ENCODE data around the gene AMMECR1.

The AMMECR1 gene

DNA sequence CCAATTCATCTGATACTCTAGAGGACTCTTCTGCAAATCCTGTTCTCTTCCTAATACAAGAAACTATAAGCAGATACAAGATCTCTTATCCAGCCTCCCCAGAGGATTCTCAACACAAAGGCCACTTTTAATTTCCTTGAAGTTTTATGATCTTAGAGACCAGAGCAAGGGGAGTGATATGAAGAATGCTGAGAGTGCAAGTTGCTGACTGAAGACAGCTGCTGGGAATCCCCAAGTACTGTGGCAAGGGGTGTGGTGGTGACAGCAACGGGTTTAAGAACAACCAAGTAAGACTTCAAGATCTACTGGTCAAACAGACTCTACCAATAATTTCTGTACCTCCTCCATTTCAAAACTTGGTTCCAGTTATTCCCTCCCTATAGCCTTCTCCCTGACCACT, 7.0 kb downstream of the AMMECR1 start:
- DNase-seq, result peak; percentile 35

DNA sequence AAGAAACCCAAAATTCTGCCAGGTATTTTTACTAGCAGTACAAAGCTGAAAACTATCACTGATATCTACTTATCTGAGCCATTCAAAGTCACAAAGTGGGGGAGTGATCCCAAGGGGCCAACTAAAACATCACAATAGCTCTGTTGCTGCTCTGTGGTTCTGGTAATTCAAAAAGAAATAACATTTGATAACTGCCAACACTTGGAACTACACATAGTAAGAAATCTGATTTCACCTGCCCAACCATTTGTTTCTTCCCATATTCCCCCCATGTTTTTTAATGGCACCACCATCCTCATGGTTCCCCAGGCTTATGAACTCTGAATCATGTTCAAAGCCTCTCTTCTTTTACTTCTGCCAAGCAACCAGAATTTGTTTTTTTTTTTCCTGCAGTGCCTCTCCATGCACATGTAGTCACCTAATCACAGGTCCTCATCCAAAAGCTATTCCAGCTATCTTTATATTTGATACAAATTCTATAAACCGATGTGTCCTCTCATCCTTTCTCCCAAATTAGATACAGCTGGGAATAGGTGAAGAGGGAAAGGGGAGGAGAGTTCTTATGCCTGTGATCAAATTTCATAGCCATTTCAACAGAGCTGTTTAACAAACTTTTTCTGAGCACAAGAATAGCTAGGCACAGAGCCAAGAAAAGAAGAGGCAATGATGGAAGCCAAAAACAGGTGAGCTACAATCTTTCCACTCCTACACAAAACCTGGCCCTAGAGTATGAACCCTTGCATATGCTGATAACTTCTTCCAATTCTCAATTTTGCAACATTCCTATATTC, 7.7 kb downstream of the AMMECR1 start:
- DNase-seq, result no peak

DNA sequence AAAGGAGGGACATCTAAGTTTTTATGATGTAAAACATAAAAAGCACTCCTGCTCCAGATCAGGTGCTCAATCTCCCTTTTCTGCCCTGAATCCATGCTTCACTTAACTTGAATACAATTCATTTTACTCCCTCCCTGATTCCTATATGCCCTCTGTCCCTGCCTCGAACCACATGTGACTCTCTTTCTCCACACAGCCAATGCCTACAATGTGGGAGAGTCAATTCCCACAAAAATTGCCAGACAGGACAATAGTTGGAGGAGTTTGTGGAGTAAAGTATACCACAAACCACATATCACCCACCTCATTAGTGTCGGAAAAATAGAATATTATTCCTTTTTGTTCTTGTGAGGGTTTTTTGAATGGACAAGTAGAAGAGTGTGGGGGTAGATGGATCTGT, 9.7 kb downstream of the AMMECR1 start:
- no peak for DNase-seq

DNA sequence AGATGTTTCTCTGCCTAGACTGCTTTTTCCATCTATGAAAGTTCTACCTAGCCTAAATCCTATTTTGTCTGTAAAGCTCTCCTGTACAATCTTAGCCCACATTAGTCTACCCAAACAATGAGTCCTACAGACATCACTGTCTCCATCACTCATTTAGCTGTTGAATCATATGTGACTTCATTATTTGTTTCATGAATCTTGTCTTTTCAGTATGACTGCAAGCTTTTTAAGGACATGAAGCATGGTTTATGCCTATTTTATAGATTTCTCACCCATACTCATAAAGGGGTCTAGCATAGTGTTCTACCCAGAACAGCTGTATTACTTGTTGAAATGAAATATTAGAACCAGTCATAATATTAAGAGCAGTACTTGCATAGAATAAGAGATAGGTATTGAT, 13.0 kb downstream of the AMMECR1 start:
- DNase-seq, result no peak

DNA sequence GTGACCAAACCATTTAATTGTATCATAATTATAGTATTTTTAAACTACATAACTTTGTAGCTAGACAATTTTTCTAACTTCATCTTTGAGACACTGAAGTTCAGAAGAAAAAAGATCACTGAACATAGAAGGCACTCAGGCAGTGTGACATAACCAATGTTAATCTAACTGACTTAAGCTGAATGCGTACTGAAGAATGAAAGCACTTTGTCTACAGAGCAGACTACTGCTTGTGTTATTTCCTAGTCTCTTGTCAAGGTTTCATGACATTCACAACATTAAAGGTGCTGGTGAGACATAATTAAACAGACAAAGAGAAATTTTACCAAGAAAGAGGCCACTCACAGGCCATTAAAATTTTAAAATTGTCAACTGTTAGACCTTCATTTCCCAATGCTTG, 13.5 kb downstream of the AMMECR1 start:
- DNase-seq, result no peak

DNA sequence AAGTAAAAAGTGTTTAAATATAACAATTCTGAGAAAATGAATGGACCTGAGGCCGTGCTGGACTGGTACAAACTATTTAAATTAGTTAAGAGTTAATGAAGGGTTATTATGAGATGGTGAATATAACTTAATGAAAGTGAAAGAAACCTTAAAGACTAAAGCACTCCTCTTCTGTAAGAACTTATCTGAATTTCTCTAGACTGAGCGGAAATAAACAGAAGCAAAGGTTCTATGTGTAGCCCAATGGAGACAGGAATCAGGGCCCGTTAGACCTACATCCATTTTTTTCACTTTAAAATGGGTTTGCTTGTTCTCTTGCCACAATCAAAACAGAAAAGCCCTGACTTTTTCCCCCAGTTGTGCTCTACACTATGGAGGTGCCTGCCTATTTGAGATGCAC, 14.9 kb downstream of the AMMECR1 start:
- DNase-seq, result no peak

DNA sequence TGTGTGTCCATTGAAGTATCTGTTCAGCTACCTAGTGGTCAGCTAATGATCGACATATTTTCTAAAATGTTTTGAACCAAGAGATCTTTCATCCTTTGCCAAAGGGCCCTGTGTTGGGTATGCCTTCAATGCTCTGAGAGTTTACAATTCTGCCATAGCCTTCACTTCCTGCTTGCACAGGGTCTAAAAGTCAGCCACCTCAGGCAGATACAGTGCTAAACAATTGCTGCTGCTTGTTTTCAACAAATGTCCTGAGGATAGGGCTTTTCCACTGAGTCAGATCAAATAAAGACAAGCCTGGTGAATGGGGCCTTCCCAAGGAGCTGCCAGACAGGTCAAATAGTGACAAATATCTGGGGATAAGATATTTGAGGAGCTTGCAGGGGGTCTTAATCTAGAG, 16.7 kb downstream of the AMMECR1 start:
- no peak for DNase-seq

DNA sequence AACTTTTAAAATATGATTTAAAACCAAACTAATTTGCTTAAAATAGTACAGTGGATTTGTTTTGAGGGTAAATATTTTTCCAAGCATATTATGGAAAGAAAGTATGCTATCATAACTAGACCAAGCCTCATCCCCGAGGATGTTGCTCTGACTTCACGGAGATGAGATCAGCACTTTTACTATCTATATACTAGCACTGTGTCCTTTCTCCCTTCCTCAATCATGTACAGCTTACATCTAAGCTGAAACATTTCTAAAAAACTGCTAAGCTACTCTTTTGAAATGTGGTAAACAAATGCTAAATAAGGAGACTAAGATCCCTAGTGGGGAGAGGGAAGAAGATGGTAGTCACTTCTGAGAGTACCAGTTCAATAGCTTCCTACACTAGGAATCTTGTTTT, 23.8 kb downstream of the AMMECR1 start:
- DNase-seq, result no peak

DNA sequence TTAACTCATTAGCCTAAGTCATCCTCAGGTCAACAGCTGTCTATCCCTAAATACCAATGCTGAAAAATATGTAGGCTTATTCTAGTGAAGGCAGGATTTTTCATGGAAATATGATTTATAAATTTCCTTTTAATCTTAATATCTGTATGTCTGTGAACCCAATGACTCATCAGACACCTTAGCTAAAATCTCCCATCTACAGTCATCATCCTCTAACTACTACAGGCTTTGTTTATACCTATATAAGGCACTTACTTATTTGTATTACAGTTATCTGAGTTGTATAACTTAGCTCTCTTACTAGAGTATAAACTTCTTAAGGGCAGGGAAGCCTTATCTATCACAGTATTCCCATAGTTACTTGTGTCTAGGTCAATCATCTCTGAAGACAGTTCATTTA, 24.2 kb downstream of the AMMECR1 start:
- no peak for DNase-seq

DNA sequence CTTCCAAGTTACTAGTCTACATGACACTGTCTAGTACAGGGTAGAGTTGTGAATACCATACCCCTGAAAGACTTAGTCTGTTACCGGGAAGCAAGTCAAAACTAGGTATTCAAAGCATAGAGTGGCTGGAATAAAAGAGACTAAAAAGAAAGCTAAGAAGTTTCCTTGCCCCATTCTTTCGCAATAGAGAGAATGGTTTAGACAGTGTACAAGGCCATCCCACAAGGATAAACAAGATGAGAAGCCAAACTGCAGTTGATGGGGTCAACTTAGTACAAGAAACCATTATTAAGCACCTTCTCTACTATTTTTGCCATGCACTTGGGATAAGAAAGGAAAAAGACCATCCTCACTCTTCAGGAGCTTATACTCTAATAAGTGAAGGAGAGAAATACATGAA, 30.3 kb downstream of the AMMECR1 start:
- no peak for DNase-seq

DNA sequence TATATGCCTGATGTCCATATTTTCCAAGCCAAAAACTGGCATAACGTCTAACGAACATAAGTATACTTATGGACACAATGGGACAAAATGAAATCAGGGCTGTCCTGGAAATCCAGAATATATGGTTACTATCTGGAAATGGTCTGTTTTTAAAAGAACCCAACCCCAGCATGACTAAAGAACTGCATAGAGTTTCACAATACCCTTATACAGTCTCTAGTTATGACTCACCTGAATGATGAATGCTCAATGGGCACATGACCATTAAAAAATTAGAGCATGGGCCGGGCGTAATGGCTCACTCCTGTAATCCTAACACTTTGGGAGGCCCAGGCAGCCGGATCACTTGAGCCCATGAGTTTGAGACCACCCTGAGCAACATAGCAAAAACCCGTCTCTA, 31.8 kb downstream of the AMMECR1 start:
- peak; percentile 38 for DNase-seq

DNA sequence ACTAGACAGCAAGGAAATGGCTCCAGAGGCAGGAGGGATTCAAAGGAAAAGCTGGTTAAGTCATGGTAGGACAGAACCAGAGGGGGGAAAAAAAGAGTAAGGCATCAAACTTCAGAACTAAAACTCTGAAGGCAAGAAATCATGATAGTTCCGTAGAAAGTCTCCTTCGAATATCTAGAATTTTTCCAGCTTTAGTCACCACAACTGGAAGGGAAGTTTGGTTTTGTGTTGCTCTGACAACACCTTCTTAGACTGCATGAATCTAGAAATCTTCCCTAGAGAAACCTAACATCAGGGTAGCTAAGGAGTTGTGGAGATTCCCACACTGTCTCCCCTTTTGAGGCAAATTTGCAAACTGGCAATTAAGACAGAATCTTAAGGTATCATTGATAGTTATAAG, 33.7 kb downstream of the AMMECR1 start:
- DNase-seq, result no peak

DNA sequence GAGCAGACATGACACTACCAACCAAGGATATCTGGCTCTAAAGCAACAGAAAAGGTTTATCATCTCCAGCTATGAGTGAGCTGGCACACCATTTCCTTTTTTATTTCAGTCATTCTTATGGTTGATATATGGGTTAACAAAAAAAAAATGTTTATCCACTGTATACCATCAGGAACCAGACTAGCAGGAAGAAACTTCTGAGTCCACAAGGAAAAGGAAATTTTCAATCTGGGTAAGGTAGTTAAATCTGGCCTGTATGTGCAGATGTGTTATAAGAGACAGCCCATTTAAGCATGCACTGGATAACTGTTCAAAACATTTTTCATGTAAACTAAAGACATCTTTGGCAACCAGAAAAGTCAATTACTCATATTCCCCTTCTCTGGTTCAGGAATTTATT, 35.0 kb downstream of the AMMECR1 start:
- no peak for DNase-seq

DNA sequence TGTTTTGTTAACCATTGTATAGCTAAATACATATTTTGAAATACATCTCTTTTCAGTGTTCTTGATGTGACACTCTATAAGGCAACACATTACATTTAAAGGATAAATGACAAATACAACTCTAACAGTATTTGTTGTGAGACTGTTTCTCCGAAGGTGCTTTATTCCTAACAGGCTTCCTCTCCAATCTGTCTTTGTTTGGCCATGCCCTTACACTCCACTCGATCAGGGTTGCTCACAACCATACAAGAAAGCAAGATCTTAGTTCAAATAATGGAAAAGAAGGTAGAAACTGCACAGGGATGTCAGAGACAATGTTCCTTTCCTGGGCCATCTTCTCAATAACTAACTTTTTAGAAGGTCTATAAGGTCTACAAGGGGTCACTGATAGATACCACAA, 36.5 kb downstream of the AMMECR1 start:
- DNase-seq, result no peak

DNA sequence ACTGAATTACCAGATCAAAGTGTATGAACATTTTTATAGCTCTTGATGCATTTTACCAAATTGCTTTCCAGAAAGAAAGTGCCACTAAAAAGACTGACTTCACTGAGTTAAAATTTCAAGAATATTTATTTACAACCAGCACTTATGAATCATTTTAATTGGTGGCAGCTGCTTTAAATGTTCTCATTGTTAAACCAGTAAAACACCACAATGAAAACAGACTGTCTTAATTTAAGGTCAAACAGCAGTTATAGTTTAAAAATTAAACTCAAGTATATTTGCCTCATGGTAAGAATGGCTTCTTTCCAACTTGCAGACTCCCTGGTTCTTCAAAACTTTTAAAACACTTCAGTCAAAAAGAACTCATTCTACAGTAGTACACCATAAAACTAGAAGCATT, 36.9 kb downstream of the AMMECR1 start:
- no peak for DNase-seq

DNA sequence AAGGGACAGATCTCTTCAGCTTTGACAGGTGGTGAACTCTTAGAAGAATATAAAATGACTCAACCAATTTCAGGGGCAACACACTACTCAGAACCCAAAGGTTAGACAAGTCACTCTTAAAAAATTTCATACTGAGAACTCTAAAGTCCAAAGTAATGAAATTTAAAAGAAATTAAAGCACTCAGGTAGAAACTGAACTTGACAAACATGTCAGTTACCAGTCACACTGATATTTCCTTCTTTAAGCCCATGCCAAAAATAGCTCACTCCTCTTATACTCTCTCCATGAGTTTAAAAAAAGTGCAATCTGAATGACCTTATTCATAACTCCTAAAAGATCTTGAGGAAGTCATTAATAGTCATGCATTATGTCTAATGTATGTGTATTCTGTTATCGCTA, 40.3 kb downstream of the AMMECR1 start:
- no peak for DNase-seq

DNA sequence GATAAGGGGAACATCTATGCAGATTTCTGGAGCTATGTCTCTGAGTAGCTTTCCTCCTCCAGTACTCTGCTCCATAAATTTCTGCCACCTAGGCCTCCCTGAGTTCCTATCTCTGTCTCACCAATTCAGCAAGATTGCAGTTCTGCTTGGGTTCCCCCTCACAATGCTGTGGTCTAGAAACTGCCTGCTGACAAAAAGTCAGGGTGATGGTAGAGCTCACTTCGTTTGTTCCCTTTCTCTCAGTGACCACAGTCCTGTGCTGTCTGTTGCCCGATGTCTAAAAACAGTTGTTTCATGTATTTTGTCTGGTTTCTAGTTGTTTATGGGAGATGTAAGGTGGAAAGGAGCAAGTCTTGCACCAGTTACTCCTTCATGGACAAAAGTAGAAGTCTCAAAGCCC, 41.1 kb downstream of the AMMECR1 start:
- peak; percentile 7 for DNase-seq

DNA sequence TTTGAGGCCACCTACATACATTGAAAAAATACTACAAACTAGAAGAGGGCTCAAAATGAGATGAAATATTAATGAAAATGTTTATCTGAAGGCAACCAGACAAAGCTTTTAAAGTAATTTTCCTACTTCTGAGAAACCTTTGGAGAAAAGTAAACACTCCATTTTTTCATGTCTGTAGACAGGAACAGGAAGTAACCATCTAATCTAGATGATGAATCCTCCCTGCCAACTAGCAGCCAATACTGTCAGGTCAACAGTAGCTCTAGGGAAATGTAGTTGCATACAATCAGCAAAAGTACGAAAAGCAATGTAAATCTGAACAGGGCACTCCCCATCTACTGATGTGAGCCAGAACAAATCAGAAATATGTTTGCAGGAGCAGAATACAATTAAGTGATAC, 49.0 kb downstream of the AMMECR1 start:
- DNase-seq, result no peak

DNA sequence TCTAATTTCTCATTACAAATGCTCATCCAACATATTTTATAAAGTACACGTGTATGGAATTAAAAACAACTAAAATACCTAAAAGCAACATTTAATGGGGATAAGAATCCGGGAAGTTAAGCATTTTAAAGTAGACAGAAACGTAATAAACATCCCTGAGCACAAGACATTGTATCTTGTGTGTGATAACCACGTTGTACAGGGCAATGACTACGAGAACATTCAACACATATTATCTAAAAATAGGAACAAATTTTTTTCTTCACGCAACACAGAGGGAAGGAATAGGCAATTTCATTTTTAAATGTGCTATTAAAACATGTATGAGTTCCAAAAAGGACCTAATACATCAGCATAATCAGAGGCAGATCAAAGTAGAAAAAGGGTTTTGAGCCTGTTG, 49.5 kb downstream of the AMMECR1 start:
- DNase-seq, result no peak

DNA sequence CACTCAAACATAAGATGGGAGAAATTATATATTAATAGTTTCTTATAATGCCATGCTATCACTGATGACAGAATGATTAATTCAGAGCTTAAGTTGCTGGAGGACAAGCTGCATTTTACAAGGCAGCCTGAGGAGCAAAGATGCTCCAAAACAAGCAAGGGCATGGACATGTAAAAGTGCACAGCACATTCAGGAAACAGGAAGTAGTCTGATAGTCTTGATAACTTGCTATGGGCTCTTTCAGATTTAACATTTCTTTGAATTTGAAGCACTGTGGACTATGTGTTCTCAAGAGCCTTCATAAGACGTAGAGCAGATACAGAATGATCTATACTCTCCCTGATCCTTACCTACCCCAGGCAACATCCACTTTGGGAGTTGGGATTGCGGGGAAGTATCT, 50.0 kb downstream of the AMMECR1 start:
- no peak for DNase-seq

DNA sequence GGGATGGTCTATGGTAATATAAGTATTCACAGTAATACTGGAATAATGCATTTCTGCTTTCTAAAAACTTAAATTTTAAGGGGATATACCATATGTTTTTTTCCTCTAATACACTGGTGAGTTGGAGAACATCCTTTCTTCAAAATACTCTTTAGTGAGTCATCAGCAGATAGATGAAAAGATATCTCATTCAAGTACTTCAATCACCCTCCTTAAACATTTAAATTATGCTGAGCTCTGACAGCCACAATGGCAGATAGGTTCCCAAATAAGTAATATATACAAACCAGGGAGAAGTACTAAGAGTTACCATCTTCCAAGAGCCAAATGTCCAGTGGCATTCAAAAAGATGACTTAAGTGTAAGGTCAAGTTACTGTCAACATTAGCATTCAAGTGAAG, 52.2 kb downstream of the AMMECR1 start:
- DNase-seq, result no peak

DNA sequence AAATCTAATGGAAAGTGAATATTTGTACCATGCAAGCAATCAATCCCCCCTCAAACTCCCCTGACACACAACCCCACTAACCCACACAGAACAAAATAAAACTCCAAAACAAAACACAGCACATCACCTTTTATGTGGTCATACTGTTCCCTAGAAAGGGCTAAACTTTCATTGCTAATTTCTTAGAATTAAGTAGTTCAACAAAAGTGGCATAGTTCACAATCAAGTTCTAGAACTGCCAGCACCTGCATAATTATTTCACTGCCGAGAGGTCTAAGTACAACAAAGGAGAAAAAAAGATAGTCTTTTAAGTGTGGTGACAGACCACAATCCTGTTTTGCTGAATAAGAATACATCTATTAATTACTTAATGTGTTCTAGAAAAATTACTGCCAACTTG, 58.8 kb downstream of the AMMECR1 start:
- DNase-seq, result no peak

DNA sequence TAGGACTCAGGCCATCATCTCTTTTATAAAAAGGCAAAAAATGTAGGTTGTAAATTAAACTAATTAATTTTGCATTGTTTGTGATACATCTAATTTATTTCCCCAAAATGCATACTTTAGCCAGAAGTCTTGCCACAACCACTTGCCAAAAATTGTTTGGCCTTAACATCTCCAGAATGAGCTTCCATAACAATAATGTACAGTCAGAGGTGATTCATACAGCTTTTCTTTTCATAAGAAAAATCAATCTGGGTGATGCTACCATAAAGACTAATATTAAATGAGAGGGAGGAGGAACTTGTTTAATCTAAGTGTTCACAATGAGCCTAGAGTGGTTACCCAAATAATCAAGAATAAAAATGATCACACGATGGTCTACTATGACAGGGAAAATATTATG, 59.3 kb downstream of the AMMECR1 start:
- DNase-seq, result no peak

DNA sequence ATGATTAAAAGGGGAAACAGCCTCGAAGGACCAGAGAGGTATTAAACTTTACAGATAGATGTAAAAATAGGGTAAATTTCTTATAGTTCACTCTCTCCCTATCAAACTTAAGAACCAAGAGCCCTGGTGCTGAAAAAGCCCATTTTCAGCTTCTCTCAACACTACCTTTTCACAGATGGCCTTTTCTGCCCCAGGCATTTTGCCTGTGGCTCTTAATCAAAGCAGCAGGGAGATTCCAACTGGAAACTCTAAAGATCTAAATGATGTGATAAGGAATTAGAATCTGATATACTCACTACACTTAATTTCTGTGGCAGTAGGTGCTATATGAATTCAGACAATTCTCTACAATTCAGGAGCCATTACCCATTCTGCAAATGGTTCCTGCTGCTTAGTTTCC, 60.0 kb downstream of the AMMECR1 start:
- no peak for DNase-seq

DNA sequence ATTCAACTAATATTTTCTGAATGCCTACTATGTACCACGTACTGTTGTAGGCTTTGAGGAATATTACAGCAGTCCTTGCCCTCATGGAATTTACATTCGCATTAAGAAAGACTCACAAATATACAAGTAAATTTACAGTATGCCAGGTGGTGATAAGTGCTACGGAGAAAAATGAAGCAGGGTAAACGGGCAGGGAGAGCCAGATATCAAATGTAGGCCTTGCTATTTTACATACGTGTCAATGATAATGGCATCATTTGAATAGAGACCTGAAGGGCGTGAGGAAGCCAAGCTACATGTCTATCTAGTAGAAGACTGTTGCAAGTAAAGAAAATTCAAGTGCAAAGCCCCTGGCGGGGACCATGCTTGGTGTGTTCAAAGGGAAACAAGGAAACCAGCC, 65.2 kb downstream of the AMMECR1 start:
- no peak for DNase-seq

DNA sequence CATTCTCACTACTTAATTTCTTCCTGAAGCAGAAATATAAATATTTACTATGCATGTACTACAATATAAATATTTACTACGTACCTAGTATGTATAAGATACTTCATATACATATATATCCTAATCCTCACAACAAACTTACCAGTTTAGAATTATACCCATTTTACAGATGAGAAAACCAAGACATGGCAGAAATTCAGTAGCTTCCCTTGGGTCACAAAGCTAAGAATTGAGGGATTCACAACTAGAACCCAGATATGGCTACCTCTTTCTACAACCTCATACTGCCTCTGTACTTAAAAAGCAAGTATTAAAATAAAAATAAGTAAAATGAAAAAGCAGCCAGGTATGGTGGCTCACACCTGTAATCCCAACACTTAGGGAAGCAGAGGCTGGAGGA, 65.9 kb downstream of the AMMECR1 start:
- no peak for DNase-seq
